IPS-NIHi11 (cell line): ENCODE measurements around the gene ENTPD6.
"Not testable (repeated sequence)": the region's sequence is repeated elsewhere in the genome, so short reads cannot be mapped to it uniquely, and the experiment has no call there.

Experiments
- DNase-seq: peaks from one replicate; pipeline ENCODE4 v3.0.0; 2012; ENCODE audit warnings: mixed read lengths, low spot score

ENTPD6 gene

GRCh38 chr20:25195014-25195961 is at the start of gene ENTPD6:
Gene ENTPD6 (plus strand): TSS chr20:25195712. CDS start chr20:25206537, 10,825 bp downstream.
- peak; percentile 97 for DNase-seq

DNA sequence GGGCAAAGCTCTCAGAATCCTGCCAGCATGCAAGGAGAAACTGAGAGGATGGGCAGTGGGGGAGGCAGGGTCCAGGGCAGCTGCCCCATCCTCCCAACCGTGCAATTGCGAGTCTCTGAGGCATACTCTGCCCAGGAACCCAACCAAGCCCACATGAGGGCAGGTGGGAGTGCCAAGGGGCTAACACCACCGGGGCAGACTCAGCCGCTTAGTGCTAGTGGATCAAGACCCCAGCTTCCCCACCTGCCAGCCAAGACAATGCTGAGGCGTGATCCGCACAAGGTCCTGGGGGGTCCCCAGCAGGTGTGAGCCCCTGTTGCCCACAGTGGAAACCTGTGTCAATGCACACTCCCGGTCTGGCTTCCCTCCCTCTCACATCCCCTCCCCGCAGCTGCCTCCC is 48.5 kb upstream of the ENTPD6 start:
- DNase-seq, result no peak

- DNase-seq, result no peak
Measured at GRCh38 chr20:25147716-25148115, 47.8 kb upstream of the ENTPD6 start.

DNA sequence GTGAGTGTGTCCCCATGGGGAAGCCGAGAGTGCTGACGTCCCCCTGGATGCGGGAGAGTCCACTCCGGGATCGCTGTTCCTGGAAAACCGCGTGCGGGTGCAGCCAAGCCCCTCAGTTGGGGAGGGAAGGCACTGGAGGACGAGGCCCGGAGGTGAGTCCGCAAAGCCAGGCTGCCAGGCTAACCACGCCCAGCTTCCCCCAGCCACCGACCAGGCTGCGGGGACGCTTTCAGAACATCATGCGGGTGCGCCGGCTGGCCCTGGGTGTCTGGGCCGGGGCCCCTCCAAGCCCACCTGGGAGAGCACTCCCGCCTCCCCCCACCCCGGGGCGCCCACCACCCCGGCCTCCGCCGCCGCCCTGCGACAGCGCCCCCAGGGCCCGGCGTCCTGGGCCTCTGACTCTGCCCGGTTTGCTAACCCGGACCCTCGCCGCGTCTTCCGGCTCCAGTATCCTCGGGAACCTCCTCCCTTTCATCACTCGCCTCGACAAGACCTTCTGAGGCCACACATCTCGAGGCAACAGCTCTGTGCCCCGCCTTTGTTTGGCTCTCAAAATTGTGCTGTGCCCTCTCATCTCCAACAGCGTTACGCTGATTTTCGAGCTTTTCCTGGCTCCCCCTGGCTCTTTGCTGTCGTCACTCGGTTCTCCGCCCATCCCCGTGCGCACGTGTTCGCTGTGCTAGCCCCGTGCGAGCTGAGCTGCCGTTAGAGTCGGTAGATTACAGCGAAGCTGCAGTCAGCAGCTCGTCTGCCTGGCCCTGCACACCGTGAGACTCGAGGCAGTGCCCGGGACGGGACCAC is 47.1 kb upstream of the ENTPD6 start:
- DNase-seq, result peak; percentile 66

GRCh38 chr20:25148982-25149846 is 46.3 kb upstream of the ENTPD6 start:
- no peak for DNase-seq

- DNase-seq, result no peak
Measured at GRCh38 chr20:25150016-25150415, 45.5 kb upstream of the ENTPD6 start.

GRCh38 chr20:25158043-25158442 is 37.5 kb upstream of the ENTPD6 start:
- DNase-seq, result no peak

- no peak for DNase-seq
Measured at GRCh38 chr20:25160467-25160866, 35.0 kb upstream of the ENTPD6 start.

DNA sequence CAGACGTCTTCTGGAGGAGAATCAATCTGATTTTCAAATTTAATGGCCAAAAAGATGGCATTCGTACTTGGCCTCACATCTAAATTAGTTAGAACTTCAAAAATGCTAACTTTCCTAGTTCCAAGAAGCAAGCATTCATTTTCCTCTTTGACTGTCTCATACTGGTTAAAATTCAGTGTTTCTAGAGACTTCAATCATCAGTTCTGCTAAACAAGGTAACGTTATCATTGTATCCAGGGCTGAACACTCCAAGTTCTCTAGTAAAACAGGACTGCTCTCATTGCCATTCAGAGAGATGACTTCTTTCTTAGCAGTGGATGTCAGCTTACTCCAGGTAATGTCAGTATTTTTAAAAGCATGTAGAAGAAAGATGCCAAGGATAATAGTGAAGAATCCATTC is 34.6 kb upstream of the ENTPD6 start:
- no peak for DNase-seq

DNA sequence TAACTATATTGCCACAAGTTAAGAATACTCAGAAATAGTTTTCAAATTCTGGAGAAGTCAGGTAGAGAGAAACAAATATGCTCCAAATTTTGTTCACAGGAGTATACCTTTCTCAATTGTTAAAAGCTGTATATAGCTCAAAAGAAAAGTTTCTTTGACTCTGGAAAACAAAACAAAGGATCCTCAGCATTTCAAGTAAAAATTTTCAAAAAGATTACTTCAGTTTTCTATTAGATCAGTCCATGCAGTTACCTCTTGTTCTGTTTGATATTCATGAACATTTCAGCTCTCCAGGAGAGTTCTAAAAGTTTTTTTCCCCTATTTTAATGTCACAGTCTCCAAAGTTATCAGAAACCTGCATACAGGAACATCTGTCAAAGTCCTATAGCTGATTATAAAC is 30.4 kb upstream of the ENTPD6 start:
- no peak for DNase-seq

GRCh38 chr20:25166105-25166782 is 29.3 kb upstream of the ENTPD6 start:
- not testable (repeated sequence) for DNase-seq

DNA sequence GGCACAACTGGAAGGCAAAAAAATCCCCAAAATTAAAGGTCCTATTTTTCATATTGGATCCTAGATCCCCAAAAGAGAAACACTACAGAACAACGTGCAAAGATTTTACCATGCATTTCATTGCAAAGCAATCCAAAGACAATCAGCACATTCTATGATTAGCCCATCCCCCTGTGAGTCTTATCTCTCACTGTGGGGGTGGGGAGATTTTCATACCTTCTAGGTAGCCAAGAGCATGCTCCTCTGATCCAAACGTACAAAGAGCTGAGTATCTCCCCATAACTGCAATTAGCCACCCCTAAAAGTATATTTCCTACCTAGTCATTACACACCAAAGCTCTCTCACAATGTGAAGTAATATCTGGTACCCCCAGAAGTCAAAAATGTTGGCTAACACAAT is 22.2 kb upstream of the ENTPD6 start:
- no peak for DNase-seq

- no peak for DNase-seq
Measured at GRCh38 chr20:25173886-25174308, 21.6 kb upstream of the ENTPD6 start.

- no peak for DNase-seq
Measured at GRCh38 chr20:25176184-25176583, 19.3 kb upstream of the ENTPD6 start.

DNA sequence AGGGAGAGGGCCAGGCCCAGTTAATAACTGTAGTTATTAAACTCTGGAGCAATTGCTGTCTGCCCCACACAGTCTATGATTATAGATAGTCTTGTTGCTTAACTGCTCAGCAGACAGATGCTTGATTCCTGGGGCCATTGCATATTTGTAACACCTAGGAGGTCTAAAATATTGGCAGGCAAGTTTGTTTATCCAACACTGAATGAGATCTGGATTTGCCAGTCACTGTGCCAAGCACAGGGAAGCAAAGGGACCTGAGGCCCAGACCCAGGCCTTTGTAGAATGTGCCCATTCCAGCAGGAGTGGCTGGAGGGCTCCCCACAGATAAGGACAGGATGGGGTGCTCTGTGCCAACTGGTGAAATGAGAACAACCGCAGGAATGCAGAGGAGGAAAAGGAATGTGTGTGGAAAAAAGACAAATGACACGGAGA is 17.6 kb upstream of the ENTPD6 start:
- DNase-seq, result no peak

GRCh38 chr20:25178563-25179438 is 16.7 kb upstream of the ENTPD6 start:
- DNase-seq, result peak; percentile 70

- DNase-seq, result no peak
Measured at GRCh38 chr20:25179439-25180089, 15.9 kb upstream of the ENTPD6 start.

- not testable (repeated sequence) for DNase-seq
Measured at GRCh38 chr20:25184391-25184790, 11.1 kb upstream of the ENTPD6 start.

DNA sequence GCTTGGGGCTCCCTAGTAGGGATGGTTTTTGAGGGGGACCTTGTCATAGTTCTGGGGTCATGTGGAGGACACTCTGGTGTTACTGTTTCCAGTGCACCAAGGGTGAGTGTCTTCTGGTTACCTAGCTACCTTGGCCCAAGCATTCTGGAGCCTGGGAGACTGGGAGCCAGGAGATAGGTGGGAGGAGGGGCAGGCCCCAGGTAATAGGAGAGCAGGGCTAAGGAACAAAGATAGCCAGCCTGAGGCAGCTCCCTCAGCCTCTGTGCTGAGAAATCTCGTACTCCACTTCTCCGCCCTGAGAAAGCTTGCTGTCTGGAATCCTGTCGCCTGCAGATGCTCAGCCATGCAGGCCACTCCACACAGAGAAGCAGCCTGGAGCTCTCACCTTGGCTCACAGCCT is 8.3 kb upstream of the ENTPD6 start:
- DNase-seq, result no peak

DNA sequence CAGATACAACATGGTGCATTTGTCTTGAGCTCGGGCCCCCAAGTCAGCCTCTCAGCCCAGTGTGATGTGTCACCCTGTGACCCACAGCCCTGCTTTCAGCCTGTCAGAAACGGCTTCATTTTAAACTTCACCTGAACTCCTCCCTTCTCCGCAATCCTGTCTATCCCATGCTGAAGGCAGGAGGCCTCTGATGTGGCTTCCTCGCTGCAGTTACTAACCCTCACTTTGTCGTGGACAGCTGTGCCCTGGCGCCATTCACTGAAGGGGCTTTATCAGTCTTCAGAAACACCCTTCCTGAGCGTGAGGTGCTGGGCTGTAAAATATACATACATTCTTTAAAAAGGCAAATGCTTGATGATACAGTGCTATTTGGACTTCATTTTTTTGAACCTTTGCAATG is 7.9 kb upstream of the ENTPD6 start:
- DNase-seq, result no peak
